NCI-H82 (cell line): ENCODE data around the gene PXK.
"Not testable (repeated sequence)": the region's sequence is repeated elsewhere in the genome, so short reads cannot be mapped to it uniquely, and the experiment has no call there.

Experiments used
- DNase-seq: peaks from one replicate; lab custom pipeline; 2025; lab: John Stamatoyannopoulos, UW

The PXK gene

DNA sequence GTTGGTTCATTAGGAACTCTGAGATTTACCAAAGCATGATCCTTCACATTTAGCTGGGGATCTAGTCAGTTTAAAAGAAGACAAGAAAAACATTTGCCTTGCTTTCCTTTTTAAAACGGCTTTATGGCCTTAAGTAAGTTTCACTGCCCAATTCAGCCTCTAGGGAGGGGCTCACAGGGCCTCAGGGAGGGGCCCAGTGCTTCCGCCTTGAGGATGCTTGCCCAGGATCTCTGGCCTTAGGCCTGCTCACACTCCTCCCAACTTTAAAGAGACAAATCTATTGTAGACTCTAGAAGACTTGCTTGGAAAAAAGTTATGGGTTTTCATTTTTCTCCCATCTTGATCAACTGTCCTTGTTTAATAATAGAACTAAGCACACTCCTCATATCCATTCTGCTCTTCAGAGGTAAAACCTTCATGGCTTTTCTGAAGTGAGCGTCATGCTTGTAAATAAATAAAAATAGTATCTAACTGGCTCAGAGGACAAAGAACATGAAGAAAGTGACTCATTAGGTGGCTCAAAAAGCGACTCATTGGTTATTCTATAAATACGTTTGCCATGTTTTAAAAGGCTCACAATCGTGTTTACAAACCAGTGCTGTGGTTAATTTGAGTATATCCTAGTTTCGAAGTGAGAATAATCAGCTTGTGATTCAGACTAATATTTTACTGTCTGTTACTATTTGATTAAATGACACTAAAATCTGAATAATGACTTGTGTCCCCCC lies 87.3 kb downstream of the PXK start:
- no peak for DNase-seq

DNA sequence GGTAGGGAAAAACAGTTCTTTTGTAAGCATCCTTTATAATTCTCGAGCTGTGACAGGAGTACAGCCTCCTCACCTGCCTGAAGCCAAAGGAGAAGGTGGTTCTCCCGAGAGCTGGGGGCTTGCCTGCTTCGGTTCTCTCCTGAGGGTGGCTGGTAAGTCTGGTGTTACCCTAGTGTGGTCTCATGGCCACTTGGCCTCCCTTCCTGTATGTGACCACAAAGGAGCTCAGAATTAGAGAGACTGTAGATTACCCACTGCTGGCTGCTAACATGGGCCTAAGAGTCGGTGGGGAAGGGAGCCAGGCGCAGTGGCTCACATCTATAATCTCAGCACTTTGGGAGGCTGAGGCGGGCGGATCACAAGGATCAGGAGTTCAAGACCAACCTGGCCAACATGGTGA lies 88.3 kb downstream of the PXK start:
- DNase-seq = no peak

DNA sequence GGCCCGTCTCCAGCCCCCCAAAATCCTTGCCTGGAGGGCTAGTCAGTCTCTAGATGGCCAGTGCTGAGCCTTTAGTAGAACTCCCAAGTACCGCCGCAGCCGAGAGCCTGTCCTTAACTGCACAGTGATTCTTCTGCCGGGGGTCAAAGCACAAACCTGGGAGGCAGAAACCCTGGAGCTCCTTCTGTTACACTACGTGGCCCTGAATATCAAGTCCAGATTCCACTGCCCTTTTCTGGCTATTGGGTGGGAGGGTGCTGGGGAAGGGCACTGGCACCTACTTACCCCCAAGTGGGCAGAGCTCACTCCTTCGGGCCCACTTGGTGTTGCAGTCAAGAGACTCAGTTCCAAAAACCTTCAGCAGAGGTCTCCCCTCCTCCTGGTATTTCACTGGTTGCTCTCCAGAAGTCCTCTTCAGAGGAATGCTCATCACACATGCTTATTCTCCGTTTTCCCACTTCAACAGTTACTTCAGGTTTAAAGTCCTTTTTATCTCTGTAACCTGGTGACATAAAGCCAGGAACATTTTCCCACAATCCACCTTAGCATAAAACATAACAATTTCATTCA lies 90.1 kb downstream of the PXK start:
- peak; percentile 51 for DNase-seq

DNA sequence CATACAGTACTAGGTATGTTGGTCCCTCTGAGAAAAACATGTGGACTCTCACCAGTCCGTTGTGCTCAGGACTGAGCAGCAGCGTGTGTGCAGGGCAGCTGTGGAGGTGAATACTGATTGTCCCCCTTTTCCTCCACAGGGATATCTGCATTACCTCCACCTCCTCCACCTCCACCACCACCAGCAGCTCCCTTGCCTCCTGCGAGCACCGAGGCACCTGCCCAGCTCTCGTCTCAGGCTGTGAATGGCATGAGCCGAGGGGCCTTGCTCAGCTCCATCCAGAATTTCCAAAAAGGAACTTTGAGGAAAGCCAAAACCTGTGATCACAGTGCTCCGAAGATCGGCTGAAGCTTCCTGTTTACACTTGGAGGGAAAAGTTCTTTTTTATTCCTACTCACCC lies 91.9 kb downstream of the PXK start:
- no peak for DNase-seq

DNA sequence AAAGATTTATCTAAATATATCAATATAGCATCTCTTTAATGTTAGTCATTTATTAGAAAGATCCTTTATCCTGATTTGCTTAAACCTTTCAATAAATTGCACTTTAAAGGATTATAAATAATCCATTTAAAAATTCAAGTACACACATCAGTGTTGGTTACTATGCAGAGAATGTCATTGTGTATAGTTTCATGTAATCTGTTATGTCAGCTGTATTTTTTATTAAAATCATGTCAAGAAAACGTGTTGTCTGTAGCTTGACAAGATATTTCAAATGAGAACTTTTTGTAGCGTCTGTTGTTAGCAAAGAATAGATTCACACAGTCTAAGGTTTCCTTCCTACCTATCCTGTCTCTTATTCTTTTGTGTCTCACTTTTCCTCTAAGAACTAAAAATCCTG lies 93.1 kb downstream of the PXK start:
- DNase-seq = no peak

DNA sequence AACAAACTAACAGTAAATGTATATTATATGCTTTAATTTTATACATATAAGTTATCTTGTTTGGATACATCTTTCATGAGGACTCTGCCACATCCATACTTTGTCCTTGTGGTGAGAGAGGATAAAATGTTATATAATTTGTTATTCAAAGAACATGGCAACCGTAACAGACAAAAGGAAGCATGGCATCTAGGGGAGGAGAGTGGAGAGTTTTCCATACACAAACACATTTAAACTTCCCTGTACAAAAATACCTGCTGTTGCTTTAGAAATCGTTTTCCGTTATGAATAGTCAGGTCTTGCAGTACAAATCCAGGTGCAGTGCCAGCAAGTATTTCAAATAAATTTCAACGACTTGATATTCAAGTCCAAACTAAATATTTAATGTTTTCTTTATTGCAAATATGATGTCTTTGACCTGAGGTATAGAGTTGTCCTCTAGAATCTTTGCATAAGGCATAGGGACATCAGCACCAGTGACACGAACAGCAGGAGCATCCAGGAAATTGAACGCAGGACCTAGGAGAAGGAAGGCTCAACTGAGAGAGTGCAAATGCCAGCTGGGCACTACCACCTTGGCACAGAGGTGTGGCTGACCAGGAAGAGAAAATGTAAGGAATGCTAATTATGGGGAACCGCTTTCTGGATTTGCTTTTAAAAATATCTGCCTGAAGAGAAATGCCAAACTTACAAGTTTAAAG lies 95.1 kb downstream of the PXK start:
- DNase-seq = no peak

DNA sequence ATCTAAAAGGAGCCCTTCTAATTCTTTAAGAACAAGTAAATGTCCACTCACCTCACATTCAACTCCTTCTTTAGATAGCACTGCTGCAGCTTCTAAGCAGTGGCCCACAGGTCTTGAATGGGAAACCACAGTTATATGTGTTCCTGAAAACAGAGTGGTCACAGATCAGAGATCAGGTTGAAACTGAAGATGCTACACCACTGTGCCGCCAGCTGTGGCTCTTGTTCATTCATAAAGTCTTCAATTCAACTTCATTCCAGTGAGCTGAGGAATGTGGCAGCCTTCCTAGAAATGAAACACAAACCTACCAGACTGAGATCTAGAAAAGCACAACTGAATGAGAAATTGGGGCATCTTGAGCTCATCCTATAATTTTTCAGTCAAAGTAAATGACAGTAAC lies 97.0 kb downstream of the PXK start:
- DNase-seq = no peak

DNA sequence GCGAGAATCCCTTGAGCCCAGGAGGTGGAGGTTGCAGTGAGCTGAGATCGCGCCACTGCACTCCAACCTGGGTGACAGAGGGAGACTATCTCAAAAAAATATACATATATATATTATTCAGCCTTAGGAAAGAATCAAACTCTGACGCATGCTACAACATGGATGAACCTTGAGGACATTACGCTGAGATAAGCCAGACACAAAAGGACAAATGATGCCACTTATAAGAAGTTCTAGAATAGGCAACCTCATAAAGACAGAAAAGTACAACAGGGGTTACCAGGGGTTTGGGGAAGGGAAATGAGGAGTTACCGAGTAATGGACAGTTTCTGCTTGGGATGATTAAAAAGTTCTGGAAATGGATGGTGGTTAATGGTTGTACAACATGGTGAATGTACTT lies 100.2 kb downstream of the PXK start:
- DNase-seq = no peak

DNA sequence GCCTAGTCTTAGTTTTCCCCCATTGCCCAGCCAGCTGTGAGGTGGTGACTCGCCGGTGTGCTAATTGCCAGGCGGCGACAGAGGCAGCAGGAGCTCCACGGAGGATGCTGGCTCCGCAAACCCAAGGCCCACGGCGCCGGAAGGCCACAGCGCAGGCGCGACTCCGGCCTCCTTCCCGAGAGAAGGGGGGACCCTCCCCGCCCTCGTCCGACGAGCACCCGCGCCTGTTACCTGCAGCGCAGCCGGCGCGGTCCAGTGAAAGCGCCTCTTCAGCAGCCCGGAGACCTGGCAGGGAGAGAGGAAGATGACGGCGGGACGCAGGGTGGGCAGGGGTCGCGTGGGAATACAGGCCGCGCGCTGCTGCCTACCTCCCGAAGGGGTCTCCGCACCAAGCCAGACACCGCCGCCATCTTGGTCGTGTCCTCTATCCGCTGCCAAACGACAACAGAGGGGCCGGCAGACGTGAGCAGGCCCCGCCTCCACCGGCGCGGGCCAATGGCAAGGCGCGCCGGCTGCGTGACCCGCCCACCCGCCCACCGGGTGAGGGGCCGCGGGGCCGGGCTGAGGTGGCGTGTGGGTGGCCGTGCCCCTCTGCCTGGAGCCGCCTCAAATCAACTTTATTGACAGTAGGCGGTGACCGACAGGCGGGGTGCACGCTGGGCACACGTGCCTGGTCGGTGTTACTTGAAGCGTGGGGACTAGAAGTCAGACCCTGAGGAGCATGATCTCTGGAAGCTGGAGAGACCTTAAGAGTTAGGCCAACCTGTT lies 100.9 kb downstream of the PXK start, which contains the start of gene PDHB:
PDHB (minus strand) TSS at position 433 of the 768 bp plus-strand sequence; CDS start at position 410, 23 bp downstream.
- DNase-seq = peak; percentile 94

DNA sequence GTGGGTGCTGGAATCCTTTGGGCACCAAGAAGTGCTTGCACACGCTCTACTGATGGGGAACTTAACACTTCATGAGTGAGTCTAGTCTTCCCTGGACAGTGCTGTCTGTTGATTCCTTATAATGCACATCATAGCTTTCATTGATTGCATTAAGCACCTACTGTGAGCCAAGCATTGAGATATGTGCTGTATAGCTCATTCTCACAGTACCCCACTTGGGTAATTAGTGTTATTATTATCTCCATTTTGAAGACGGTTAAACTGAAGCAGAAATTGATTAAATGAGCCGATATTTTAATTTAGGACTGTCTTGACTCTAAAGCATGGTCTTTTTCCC lies 101.4 kb downstream of the PXK start:
- DNase-seq = no peak

DNA sequence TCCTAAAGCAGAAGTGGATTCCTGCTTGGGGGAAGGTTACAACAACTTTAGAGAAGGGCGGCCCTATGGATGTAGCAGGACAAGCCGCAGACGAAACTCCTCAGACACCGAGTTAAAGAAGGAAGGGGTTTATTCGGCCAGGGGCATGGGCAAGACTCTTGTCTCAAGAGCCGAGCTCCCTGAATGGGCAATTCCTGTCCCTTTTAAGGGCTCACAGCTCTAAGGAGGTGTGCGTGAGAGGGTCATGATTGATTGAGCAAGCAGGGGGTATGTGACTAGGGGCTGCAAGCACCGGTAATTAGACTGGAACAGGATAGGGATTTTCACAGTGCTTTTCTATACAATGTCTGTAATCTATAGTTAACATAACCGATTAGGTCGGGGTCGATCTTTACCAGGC lies 101.8 kb downstream of the PXK start:
- no peak for DNase-seq

DNA sequence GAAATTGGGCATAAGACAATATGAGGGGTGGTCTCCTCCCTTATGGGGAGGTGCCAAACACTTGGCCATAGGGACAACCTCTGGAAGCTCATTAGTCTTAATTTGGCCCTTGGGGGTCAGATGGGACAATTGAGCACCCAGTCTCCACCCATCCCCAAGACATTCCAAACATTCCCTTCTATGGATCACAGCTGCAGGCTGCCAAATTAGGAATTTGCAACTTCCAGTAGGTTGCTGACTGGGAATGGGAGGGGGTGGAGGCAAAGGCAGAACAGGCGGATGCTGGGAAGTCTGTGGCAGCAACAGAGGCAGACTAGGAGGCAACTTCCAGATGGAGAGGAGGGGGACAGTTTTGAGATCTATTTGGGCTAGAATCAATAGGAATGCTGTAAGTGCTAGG lies 102.3 kb downstream of the PXK start:
- DNase-seq = no peak

DNA sequence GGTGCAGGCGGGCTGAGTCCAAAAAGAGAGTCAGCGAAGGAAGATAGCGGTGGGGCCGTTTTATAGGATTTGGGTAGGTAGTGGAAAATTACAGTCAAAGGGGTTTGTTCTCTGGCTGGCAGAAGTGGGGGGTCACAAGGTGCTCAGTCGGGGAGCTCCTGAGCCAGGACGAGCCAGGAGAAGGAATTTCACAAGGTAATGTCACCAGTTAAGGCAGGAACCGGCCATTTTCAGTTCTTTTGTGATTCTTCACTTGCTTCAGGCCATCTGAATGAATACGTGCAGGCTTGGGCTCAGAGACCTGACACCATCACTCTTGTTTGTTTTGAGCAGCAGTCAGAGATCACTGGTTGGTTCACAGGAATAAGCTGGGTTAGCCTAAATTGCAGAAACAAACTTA lies 104.6 kb downstream of the PXK start:
- DNase-seq = not testable (repeated sequence)

DNA sequence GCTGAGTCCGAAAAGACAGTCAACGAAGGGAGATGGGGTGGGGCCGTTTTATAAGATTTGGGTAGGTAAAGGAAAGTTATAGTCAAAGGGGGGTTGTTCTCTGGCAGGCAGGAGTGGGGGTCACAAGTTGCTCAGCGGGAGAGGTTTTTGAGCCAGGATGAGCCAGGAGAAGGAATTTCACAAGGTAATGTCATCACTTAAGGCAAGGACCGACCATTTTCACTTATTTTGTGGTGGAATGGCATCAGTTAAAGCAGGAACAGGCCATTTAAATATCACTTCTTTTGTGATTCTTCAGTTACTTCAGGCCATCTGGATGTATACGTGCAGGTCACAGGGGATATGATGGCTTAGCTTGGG lies 108.3 kb downstream of the PXK start:
- not testable (repeated sequence) for DNase-seq

DNA sequence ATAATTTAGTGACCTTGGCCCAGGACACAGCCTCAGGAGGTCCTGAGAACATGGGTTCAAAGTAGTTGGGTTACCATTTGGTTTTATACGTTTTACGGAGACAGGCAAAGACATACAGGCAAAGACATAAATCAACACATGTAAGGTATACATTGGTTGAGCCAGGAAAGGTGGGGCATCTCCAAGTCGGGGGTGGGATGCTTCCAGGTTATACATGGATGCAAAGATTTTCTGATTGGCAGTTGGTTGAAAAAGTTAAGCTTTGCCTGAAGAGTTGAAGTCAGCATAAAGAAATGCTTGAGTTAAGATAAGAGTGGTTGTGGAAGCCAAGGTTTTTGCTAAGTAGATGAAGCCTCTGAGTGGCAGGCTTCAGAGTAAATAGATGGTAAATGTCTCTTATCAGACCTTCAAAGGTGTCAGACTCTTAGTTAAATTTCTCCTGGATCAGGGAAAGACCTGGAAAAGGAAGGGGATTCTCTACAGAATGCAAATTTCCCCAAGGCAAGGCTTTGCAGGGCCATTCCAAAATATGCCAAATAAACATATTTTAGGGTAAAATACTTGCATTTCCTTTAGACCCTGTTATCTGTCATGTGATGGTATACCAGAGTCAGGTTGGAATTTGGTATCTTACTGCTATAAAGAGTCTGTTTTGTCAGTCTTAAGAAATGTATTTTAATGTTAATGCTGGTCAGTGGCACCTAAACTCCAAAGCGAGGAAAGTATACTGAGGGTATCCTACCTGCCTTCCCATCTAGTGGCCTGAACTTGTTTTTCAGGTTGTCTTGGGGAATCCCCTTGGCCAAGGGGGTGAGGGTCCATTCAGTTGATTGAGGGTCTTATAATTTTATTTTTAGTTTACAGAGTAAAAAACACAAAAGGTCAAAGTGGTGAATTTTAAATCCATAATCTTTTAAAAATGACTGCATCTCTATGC lies 109.1 kb downstream of the PXK start:
- DNase-seq = no peak

DNA sequence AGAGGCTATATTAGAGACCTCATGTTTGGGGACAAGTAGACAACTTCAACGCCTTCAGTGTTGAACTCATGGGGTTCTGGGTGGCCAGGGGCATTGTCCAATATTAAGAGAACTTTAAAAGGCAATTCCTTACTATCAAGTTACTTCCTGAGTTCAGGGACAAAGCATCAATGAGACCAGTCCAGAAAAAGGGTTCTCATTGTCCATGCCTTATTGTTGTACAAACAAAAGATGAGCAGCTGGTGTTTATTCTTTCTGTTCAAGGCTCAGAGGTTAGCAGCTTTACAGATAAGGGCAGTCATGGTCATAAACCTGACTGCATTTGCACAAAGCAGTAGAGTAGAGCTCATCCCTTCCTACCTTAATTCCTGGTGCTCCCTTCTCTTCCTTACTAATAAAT lies 119.5 kb downstream of the PXK start:
- DNase-seq = peak; percentile 32

DNA sequence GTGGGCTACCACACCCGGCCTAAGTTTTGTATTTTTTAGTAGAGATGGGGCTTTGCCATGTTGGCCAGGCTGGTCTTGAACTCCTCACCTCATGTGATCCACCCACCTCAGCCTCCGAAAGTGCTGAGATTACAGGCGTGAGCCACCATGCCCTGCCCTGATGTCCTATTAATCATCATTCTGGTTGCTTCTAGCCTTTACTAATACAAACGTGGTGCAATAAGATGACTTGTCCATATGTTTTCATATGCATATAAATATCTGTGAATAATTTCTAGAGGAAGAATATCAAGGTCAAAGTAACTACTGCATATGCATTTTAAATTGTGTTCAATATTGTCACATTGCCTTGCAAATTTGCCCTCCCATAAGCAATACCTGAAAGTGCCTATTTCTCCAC lies 126.5 kb downstream of the PXK start:
- DNase-seq = no peak

DNA sequence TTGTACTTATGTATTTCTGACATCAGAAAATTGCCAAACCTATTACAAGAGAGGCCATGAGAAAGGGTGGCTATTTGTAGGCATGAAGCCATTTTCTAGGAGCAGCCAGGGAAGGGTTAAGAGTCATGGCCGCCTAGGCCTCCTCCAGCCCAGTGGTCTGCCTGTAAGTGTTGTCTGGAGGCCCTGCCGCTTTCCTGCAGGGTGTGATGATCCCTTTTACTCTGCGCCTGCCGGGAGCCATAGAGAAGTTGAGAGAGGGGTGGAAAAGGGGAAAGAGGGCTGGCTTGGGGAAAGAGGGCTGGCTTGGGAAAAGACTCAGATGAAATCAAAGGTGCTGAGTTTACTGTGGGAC lies 130.1 kb downstream of the PXK start:
- DNase-seq = peak; percentile 51

DNA sequence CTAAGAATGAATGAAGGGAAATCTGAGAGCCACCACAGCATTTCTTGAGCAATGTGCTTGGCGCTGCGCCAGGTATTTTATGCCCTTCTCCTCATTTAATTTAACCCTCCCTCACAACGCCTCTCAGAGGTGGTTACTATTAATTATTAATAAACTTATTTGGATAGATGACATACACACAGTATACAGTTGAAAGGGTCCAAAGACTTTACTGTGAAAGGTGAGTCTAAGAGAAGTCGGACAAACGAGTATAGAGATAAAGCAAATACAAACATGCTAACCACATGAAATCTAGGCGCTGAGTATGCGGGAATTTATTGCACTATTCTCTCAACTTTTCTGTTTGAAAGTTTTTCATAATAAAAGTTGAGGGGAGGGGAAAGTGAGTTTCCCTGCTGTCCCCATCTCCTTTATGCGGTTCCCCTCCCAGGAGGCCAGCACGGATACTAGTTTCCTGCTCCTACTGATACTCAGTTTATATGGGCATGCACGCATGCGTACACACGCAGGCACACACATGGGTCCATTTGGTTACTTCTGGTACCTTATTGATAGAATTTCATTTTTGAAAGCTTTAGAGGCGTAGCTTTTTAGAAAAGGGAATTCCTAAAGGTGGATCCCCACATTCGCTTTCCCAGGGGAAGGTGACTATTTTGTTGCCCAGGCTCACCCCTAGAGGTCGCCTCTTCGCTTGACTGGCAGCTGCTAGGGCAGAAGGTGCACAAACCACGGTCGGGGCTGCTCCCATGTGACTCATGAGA lies 130.7 kb downstream of the PXK start:
- peak; percentile 92 for DNase-seq

DNA sequence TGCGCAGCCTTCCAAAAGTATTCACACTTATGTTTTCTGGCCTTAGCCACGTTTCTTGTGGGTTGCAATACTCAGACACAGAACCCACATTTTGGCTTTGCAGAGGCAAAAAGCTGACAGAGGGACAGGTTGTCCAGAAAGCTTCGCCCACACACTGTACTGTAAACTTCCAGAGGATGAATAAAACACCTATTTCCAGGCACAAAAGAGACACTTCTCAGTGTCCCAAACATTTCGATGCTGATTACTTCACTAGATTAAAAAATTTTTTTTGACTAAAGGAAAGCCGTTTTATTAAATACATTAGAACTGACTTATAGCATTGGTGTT lies 131.2 kb downstream of the PXK start:
- no peak for DNase-seq

DNA sequence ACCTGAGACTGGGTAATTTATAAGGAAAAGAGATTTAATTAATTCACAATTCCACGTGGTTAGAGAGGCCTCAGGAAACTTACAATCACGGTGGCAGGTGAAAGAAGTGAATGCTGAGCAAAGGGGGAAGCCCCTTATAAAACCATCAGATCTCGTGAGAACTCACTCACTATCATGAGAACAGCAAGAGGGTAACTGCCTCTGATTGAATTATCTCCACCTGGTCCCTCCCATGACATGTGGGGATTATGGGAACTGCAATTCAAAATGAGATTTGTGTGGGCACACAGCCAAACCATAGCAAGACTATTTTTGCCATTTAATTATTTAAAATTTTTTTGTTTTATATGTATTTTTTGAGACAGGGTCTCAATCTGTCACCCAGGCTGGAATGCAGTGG lies 132.2 kb downstream of the PXK start:
- peak; percentile 75 for DNase-seq
